ENCODE results near the gene SLC25A25. TPM values are rescaled to one million over a fixed set of nuclear protein-coding genes. Genes with fewer than 3 reads are reported as not detected.

Gene SLC25A25
- total and polyA plus RNA-seq, 10 of the 15 experiments (the other 5 are each of a cell fraction or from before 2014, with no cell fraction given): 0.04 to 17.1 (median 12.4) TPM; not detected in 1

DNA sequence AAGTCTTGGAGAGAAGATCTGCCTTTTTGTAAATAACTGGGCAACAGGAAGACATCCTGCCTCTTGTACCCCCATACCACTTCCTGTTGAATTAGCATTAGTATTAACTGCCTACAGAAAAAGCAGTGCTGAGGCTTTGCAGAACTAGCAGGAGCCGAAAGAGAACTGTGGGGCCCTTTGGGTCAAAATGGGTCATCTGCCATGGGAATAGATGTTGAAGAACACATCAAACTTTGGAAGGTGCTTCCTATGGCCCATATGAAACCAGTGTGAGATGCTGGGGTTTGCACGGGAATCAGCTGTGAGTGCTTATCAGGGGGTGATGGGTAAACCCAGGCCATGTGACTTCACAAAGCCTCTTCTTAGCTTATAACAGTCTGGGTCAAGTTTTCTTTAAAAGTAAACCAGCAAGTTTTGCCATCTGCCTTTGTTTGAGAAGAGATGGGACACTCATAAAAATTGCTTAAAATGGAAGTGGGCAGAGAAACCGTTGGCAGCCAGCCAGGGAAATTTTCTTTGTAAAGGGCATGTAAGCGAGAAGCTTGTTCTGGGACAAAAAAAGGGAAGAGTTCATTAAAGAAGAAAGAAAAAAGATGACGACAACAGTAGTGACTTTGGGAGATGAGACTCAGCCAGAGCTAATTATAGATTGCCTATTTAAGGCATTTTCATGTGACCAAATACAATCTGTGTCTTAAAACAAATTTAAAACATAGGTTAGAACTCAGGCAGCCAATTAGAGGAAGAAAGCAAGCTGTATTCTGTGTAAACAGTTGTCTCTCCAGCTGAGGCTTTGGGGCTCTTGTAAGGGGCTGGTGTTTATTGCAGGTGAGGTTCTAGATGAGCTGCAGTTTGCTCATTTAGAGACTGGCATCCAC is 4.4 kb downstream of the SLC25A25 start (continued):
- TF ChIP-seq PRDM15 (CRISPR knock-in tag; IDR thresholded peaks at IDR 0.05): no peak
- peak; percentile 29; the same call in 1 of the 2 replicates for TF ChIP-seq POLR2A (IDR thresholded peaks at IDR 0.05; ENCODE audit: low read depth, low read length)
- no peak for TF ChIP-seq CHD4 (IDR thresholded peaks at IDR 0.05)
- TF ChIP-seq JUNB (IDR thresholded peaks at IDR 0.05): no peak; the same call in none of the 2 replicates
- peak; percentile 96 for TF ChIP-seq MEF2B (IDR thresholded peaks at IDR 0.05; ENCODE audit: partially characterized antibody, poor library complexity, severe bottlenecking)
- peak; percentile 20; the same call in 1 of the 2 replicates for TF ChIP-seq CREM (IDR thresholded peaks at IDR 0.05; ENCODE audit: low read depth)
- no peak for TF ChIP-seq TCF3 (IDR thresholded peaks at IDR 0.05; ENCODE audit: borderline replicate concordance, insufficient read depth, low read depth, low read length)

All from GM12878 (cell line).